ENCODE data around the gene SEM1.
"Not testable (repeated sequence)": the region's sequence is repeated elsewhere in the genome, so short reads cannot be mapped to it uniquely, and the experiment has no call there.

SEM1 gene

DNA sequence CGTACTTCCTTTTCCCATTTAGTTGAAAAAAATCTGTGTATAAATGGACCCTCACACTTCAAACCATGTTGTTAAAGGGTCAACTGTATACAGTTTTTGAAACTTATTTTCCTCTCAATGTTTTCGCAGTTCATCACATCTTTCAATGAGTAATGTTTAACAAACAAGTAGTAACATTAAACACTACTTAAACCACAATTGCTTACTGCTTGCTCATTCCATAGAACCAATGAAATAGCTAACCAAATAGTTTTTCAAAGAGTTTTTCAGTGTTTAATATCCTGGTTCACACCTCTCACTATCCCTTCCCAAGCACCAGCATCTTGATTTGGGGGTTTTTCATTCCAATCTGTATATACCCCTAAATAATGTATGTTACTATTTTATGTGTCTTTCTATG, 9.1 kb downstream of the SEM1 start:
- no peak for DNase-seq

DNA sequence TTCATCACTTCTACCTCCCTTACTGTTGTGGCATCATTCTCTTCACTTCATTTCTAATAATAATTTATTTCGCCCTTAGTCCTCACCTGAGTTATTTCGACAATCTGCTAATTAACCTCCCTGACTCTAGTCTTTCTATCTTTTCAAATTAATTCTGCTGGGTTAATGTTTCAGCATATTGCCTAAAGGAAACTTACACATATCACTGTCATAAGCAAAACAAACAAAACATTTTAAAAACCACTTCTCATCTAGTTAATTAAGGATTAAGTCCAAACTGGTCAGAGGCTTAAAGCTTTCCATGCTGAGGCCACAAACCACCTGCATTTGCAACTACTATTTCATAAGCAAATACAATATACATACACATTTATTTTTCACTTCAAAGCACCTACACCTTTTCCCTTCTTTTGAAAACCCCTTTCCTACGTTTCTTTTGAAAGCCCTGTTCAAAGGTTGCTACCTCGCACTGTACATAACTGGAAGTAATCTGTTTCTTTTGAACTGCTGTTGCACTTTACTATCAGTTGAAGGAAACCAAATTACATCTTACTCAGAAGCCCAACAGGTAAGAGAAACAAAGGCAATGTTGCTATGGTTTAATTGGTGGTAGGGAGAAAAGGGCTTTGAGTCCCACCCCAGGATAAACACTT, 10.3 kb downstream of the SEM1 start:
- DNase-seq, result no peak

DNA sequence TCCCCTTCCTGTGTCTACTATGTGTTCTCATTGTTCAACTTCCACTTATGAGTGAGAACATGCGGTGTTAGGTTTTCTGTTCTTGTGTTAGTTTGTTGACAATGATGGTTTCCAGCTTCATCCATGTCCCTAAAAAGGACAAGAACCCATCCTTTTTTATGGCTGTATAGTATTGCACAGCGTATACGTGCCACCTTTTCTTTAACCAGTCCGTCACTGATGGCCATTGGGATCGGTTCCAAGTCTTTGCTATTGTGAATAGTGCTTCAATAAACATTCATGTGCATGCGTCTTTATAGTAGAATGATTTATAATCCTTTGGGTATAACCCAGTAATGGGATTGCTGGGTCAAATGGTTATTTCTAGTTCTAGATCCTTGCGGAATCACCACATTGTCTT, 11.2 kb downstream of the SEM1 start:
- DNase-seq, result not testable (repeated sequence)

DNA sequence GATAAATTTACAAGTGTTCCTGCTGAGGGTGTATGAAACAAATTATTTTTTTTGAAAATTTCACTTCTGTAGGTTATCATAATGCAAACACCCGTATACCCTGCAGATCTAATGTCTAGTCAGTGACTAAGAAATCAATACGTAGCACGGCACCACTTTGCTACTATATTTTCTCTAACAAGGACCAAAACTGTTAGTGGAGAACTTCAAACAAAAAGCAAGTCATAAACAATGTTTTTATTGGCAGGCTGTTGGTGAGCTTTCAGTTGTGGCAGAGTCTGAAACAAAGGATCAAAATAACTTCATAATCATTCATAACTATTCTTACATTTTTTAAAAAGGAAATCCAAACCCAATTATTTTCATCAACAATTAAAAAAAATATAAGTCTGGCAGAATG, 11.8 kb downstream of the SEM1 start:
- no peak for DNase-seq

DNA sequence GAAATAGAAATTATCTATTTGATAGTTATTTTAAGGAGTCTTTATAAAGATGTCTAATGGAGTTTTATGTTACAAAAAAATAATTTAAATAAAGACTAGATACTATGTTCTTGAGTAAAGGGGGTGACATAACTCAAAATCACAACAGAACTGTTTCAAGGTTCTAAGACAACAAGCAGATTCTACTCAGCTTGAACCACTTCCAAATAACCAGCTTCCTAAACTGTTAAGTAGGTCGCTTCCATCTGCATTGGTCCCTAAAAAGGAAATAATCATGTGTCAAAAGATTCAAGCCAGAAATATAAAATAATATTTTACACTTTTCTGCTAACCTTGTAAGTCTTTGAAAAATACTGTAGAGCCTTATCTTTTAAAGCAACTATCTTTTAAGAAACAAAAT, 14.1 kb downstream of the SEM1 start:
- no peak for DNase-seq

DNA sequence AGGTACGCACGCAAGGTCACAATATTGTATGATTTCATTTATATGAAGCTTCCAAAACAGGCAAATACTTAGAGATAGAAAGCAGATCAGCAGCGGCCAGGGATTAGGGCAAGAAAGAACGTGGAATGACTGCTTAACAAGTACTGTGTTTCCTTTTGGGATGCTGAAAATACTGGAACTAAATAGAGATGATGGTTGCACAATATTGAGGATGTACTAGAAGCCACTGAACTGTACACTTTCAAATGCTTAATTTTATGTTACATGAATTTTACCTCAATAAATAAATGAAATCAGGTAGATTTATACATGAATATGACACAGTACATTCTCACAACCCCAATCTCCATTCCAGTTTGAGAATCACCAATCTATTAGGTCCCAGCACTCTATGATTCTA, 15.6 kb downstream of the SEM1 start:
- DNase-seq, result no peak

DNA sequence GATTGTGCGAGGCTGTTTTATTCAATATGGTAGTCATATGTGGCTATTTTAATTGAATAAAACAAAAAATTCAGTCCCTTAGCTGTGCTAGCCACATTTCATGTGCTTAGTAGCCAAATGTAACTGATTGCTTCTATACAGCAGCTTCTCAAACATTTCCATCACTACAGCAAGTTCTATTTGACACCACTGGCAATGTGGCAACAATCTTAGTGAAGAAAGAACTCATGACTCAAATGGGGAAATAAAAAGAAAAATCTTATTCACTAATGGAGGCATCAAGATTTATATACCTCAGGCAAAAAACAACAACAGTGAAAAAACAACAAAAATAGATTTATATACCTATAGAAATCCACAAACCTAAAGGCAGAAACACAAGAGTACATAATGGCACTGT, 17.9 kb downstream of the SEM1 start:
- DNase-seq, result no peak

DNA sequence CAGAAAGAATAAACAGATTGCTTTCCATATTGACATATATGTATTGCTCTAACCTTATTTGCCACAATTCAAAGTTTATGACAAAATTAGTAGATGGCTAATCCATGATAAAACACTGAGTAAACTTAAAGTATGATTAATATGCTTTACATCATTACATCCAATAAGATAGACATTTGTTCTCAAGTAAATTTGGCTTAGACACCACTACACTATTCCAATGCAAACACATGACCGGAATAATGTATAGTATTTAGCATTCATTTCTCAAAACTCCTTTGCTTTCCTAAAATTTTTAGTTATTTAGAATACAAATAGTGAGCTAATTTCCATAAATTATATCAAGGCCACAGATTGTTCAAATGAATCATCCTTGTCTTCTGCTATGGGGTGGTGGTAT, 20.2 kb downstream of the SEM1 start:
- no peak for DNase-seq

DNA sequence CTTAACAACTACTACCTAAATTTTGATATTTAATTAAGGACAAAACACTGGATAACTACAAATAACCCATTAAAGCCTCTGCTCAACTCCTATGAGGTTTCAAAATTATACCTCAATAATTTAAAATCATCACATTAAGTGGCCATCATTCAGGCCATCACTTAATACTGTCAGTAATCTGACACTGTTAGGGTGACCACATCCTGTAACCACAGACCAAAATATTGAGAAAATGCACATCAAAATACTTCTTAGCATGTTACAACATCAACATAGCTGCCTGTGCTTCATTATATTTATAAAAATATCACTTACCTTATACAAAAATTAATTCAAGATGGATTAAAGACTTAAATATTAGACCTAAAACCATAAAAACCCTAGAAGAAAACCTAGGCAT, 23.3 kb downstream of the SEM1 start:
- DNase-seq, result peak; percentile 60

DNA sequence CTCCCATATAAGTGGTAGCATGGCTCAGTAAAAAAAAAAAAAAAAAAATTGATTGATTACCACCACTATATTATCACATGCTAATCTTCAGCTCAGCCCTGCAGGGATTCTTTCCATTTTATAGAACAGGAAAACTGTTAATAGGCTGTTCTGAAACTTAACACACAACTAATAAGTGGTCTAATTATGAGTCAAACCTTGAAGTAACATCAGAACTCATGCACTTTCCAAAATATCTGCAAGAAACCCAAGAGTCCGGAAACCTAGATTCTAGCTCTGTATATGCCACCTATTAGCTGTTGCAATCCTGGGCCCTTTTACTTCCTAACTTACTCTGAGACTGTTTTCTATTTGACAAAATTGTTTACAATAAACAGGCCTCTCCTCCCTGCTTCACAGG, 23.9 kb downstream of the SEM1 start:
- no peak for DNase-seq

DNA sequence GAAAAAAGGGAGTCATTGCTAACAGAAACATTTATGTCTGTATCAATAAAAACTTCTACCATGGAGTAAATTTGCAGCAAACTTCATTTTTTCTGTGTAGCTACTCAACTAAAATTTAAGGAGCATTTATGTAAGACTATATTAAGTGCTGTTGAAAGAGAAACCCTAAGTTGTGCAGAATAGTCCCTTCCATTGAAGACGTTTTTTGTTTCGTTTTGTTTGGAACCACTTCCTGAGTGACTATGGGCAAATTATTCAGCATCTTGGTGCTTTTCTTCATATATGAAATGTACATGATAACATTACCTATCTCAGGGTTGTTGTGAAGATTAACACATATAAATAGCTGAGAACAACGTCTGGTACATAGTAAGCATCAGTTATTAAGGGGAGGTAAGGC, 24.3 kb downstream of the SEM1 start:
- no peak for DNase-seq

DNA sequence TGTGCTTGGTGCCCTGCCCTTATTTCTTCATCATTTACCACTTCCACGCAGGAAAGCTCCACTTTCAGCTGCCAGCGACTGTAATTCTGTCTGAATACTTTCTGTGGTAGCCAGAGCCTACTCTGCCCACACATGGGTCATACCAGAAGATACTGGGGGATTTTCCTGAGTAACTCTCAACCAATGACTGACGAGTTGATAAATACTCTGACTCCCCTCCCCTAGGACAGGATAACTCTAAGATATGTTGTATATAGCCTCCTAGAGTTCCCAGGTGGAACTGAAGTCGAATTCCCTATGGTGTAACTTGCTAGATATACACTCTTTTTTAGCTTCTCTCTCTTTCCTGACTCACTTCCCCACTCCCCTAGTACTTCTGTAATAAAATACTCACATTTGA, 29.8 kb downstream of the SEM1 start:
- DNase-seq, result no peak

DNA sequence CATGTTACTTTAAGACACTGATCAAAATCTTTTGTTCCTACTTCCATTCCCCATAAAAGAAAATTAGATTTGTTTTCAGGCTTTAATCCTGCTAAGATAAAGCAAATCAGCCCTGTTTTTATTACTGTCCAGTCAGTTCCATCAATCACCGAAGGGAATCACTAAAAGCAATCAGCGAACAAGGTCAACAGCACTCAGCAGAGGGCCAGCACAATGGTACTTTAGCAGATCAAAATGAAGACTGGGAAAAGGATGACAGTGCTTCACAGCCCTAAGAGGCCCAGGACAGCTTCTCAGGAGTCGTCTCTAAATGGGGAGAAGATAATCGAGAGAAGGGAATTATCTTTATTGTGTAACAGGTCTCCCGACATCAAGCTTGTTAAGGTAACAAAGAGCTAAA, 32.7 kb downstream of the SEM1 start:
- no peak for DNase-seq

DNA sequence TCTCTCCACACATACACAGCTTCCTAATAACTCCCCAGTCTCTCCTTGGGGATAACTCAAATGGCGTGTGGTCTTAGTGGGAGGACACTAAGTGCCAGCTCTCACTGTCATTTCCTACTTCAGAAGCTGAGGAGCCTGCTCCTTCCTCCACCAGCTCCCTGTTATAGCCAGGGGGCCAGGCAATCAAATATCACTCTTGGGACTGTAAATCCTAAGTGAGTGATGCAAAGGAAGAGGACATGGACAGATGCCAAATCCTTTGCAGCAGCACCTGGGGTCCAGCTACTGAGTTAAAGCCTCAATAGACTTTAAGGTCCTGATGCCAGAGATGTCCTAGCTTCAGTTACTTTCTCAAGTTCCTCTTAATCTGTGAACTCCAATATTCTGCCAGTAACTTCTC, 34.1 kb downstream of the SEM1 start:
- DNase-seq, result no peak

DNA sequence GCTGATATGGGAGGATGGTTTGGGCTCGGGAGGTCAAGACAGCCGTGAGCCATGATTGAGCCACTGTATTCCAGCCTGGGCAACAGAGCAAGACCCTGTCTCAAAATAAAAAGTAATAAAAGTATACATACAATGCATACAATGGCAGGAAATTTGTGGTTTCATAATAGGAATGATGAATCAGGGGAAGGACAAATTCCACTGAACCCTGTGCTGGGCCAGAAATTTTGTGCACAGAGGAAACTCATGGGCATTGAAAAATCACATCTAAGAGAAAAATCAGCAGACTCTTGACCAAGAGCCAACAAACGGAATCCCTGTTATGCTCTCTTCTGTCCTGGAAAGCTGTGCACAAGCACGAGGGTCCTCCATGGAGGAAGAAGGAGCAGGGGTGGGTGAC, 35.1 kb downstream of the SEM1 start:
- DNase-seq, result no peak

DNA sequence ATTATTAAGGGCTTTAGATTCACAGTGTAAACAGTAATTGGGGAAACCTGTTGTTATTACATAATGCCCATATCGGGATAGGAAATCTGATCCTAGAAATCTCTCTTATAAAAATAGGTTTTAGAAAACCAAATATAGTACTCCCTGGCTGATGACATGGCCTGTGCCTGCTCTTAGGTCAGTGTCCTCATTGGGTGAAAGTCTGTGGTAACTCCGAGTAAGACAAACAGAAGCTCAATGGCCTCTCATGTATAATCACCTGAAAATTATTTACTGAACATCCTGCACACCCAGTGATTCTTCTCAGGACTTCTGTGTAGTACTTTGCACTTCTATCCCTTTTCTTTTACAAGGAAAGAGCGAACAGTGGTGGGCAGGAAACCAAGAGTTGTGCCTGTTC, 37.8 kb downstream of the SEM1 start:
- no peak for DNase-seq

DNA sequence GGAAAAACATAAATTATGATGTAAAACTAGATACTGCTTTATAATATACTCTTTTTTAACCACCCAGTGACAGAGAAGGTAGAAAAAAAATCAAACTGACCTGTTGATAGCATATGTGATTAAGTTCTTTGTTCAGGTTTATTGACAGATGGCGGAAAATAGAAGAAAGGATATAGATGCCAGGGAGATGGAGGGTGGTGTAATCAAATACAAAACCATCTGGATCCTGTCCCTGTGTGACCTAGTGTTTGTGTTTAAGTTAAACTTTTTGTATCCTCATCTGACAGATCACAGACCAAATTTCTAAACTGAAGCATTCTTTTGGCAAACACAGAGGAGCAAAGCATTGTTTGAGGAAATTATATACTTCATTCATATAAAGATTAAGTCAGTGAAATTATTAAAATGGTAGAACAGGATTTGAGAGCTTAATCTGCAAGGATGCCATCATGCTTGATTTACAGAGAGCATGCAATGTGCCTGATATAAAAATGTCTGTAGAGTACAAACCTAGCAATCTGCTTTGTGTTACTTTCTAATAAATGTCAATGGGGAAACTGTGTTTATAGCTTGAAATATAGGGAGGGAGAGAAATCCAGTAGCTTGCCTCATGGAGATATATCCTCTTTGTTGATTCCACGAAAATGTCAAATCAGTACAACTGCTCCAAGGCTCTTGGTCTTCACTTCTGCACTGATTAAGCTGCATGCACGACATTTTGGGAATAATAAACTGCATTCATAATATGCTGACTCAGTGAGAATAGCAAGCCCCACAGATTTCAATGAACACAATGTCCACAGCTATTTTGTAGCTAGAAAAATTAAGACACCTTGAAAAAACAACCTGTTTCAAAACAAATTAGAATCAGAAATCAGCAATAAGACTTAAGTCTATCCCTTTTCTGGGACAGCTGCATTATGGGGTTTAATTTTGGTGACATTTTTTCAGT, 39.0 kb downstream of the SEM1 start:
- no peak for DNase-seq

DNA sequence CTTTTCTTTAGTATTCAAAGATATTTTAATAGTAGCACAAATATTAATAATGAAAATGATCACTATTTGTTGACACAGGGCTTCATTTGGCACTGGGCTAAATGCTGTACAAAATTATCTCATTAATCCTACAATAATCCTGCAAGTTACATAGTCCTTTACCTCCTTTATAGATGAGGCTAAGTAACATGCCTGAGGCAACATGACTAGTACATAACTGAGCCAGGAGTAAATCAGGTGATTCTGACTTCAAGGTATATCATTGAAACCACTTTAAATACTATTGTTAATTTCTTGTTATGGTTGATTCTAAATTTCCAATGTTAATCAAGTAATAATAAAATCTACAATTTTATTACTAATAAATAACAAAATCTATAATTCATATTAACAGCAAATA, 39.8 kb downstream of the SEM1 start:
- DNase-seq, result no peak

DNA sequence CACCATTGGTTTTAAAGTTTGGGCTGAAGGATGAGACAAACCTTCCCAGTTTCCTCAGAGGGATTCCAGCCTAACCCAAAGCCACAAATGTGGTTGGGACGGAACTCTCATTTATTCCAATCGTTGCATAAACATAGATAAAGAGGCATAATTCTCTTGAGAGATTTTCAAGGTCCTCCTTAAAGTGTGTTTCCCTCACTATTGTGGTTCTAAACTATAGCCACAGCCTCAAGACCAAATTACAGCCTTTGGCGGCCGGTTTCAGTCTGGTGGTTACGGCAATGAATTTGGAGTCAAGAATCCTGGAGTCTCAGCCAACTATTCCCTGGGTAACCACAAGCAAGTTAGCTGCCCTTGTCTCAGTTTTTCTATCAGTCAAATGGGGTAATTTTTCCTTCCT, 42.6 kb downstream of the SEM1 start:
- no peak for DNase-seq

DNA sequence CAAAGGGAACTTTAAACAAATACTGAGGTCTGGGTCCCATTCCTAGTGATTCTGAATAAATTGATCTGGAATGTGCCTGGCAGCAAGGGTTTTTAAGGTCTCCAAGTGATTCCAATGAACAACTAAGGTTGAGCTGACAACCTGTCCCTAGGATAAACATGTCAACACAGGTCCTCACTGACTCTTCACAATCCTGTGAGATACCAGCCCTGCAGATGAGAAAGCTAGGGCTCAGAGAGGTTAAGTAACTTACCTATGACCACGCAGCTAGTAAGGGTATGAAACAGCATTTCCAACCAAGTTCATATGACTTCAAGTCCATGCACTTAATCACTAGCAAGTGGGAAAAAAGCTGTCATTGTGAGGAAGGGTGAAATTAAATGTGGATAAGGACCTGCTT, 44.0 kb downstream of the SEM1 start:
- no peak for DNase-seq

DNA sequence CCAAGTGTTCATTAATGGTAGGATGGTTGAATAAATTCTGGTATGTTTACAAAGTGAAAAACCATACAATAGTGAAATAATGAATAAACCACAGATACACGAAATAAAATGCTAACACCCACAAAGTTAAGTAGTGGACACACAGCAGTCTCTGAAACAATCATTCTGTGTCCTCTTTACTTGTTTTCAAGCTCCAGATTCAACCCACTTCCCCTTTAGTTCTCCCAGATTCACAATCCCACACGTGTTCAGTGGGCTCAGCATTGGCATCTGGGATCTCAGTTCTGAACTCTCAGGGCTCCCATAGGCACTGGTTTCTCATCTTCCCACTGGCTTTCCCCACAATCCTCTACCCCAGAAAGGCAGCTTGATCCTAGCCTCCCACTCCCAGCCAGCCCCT, 44.9 kb downstream of the SEM1 start:
- DNase-seq, result no peak

DNA sequence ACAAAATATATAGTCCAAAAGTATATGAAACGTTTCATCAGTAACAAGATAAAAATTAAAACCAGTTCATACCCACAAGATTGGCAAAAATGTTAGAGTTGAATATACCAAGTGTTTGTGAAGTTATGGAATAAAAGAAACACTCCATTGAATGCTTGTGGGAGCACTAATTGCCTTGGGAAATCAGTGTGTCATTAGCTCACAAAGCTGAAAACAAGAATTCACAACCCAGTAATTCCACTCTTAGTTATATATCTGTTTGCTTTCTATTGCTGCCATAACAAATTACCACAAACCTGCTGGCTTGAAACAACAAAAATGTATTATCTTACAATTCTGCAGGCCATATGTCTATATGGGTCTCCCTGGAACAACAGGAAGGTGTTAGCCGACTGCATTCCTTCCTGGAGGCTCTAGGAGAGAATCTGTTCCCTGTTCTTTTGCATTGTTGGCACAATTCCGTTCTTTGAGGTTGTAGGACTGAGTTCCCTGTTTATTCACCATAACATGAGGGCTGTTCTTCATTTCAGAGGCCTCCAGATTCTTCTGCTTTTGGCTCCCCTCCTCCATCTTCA, 45.7 kb downstream of the SEM1 start:
- DNase-seq, result no peak

DNA sequence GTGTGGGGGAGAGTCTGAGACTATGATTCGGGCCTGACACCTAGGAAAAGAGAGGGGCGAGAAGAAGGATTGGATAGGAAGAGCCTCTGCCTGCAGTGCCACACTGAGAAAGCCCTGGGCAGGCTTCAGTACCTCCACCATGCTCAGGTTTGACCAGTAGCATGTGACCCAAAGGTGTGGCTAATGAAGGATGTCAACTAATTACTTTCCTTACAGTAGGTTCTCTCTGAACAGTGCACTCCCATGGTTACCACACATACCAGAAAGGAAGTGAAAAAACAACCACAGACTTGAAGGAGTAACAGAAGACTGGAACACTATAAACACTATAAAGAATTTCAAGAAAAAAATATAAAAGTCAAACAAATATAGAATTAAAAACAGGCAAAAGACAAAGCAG, 46.2 kb downstream of the SEM1 start:
- no peak for DNase-seq

DNA sequence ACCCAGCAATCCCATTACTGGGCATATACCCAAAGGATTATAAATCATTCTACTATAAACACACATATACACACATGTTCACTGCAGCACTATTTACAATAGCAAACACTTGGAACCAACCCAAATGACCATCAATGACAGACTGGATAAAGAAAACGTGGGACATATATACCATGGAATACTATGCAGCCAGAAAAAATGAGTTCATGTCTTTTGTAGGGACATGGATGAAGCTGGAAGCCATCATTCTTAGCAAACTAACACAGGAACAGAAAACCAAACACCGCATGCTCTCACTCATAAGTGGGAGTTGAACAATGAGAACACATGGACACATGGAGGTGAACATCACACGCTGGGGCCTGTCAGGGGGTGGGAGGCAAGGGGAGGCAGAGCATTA, 47.5 kb downstream of the SEM1 start:
- not testable (repeated sequence) for DNase-seq

Data from fibroblast of skin of abdomen (primary cell).